CD8-positive, alpha-beta memory T cell (primary cell): Measurements from ENCODE around the gene RBP7. TPM values are rescaled to one million over a fixed set of nuclear protein-coding genes. Genes with fewer than 3 reads are reported as not detected.
A peak's percentile ranks its signal among the peaks of the same experiment; 100 is the strongest.

Experiments
- CTCF ChIA-PET: fragments of 350-600 bp; sonication (Branson Sonifier 250); formaldehyde crosslinking; loops from one replicate; lab custom pipeline; 2021; ENCODE audit warnings: antibody characterized with exemption; lab: Charles Lee
- POLR2A ChIA-PET: fragments of 350-600 bp; sonication (Branson Sonifier 250); formaldehyde crosslinking; loops from one replicate; lab custom pipeline; 2021; ENCODE audit warnings: antibody characterized with exemption; lab: Charles Lee
- DNase-seq, 5 donors: peaks; one replicate each; pipeline versions ENCODE4 v3.0.0 to v3.0.0-alpha.2; 2020 to 2022; ENCODE audit warnings: mixed read lengths in 1 of 5
- H3K27ac ChIP-seq: one replicate; pipeline ENCODE4 v1.7.0; 2013; ENCODE audit warnings: low read depth, mild to moderate bottlenecking, low read length, moderate library complexity
- H3K27me3 ChIP-seq: 2 replicates; pipeline ENCODE4 v1.7.0; 2013; ENCODE audit warnings: low read length, mild to moderate bottlenecking; ENCODE audit not compliant: insufficient read depth, poor library complexity, severe bottlenecking
- H3K36me3 ChIP-seq: 2 replicates; pipeline ENCODE4 v1.7.0; 2013; ENCODE audit warnings: mild to moderate bottlenecking, low read length, moderate library complexity; ENCODE audit not compliant: insufficient read depth
- H3K4me1 ChIP-seq: 2 replicates; pipeline ENCODE4 v1.7.0; 2013; ENCODE audit warnings: mild to moderate bottlenecking, low read length, moderate library complexity; ENCODE audit not compliant: insufficient read depth
- H3K4me3 ChIP-seq: 2 replicates; pipeline ENCODE4 v1.7.0; 2013; ENCODE audit warnings: mild to moderate bottlenecking, low read length
- H3K9me3 ChIP-seq: 2 replicates; pipeline ENCODE4 v1.7.0; 2013; ENCODE audit warnings: mild to moderate bottlenecking, low read length
- H3K27ac Mint-ChIP-seq, 8 donors: one replicate each; pipeline ENCODE4 v1.8.0; 2020 to 2021; ENCODE audit warnings: mixed read lengths in 8 of 8, mild to moderate bottlenecking in 6 of 8, inconsistent platforms in 3 of 8, moderate library complexity in 3 of 8
- H3K27me3 Mint-ChIP-seq, 2 donors: one replicate each; pipeline ENCODE4 v1.8.0; 2020 to 2021; ENCODE audit warnings: mixed read lengths in 2 of 2, mild to moderate bottlenecking in 1 of 2, moderate library complexity in 1 of 2
- H3K36me3 Mint-ChIP-seq, 3 donors: one replicate each; pipeline ENCODE4 v1.8.0; 2020 to 2021; ENCODE audit warnings: mixed read lengths in 3 of 3, inconsistent platforms in 1 of 3, mild to moderate bottlenecking in 1 of 3
- H3K4me1 Mint-ChIP-seq, 3 donors: one replicate each; pipeline ENCODE4 v1.8.0; 2020 to 2021; ENCODE audit warnings: mixed read lengths in 3 of 3, inconsistent platforms in 1 of 3, mild to moderate bottlenecking in 1 of 3
- H3K4me3 Mint-ChIP-seq, 7 donors: one replicate each; pipeline ENCODE4 v1.8.0; 2020 to 2021; ENCODE audit warnings: mixed read lengths in 7 of 7, mild to moderate bottlenecking in 6 of 7, moderate library complexity in 4 of 7, inconsistent platforms in 2 of 7
- H3K9me3 Mint-ChIP-seq, 5 donors: one replicate each; pipeline ENCODE4 v1.8.0; 2020 to 2022; ENCODE audit warnings: mixed read lengths in 5 of 5, mild to moderate bottlenecking in 3 of 5, moderate library complexity in 2 of 5, inconsistent platforms in 1 of 5
- polyA plus RNA-seq: library from polyadenylated mRNA; unstranded; fragments of 300-500 nt; fragmentation: Illumina TruSeq; gene quantifications from one replicate; pipeline ENCODE4 v1.2.3, GENCODE V29; 2021
- total RNA-seq, 2 experiments: library from RNA; stranded (reverse); gene quantifications; one replicate each; pipeline ENCODE4 v1.2.3, GENCODE V29; 2021

The RBP7 gene
- total and polyA plus RNA-seq, 3 experiments from 2014 or later: not detected

- Histone ChIP-seq H3K4me3 (peak within 1 kb of the TSS; percentile 97), H3K36me3 (no peaks in the 10 kb centered on the region), H3K27ac (peak within 1 kb of the TSS; percentile 96), H3K9me3 (no peaks in the 10 kb centered on the region), H3K4me1 (peaks cover 18% of the 10 kb centered on the region), H3K27me3 (no peaks in the 10 kb centered on the region)
- peak within 1 kb of the TSS; percentile 94 to 99 (median 95) for H3K4me3 Mint-ChIP-seq
- CTCF ChIA-PET: interaction anchor here (0.7 to 0.8 kb wide), 2 partner anchors 83 to 122 kb away, joined by 3 read pairs; partner anchors contain the start of gene CTNNBIP1
- H3K36me3 Mint-ChIP-seq: peaks cover 0 to 18% (median 0%) of the 10 kb centered on the region in 3 donors
- POLR2A ChIA-PET: interaction anchor here (0.6 kb wide), 1 partner anchor 1879 kb away, joined by 3 read pairs; no protein-coding TSS in a partner anchor
- H3K9me3 Mint-ChIP-seq: no peaks in the 10 kb centered on the region
- H3K4me1 Mint-ChIP-seq: peaks cover 23 to 31% (median 30%) of the 10 kb centered on the region in 3 donors
- H3K27me3 Mint-ChIP-seq: no peaks in the 10 kb centered on the region
- H3K27ac Mint-ChIP-seq: peak within 1 kb of the TSS; percentile 87 to 99 (median 95)
- DNase-seq: peak; percentile 98 to 100 (median 99)
Observed at GRCh38 chr1:10032590-10033358, 35.7 kb downstream of the RBP7 start, which contains the start of gene UBE4B. TSS of gene UBE4B (plus strand) at chr1:10032958. CDS start at chr1:10033671, 713 bp downstream.

- peak overlapping the region; percentile 87 to 99 (median 95) for H3K27ac Mint-ChIP-seq
- H3K4me3 ChIP-seq: peak overlapping the region; percentile 97
- no peaks in the 10 kb centered on the region for H3K9me3 ChIP-seq
- H3K36me3 Mint-ChIP-seq: peaks cover 0 to 22% (median 0%) of the 10 kb centered on the region in 3 donors
- peaks cover 18% of the 10 kb centered on the region for H3K4me1 ChIP-seq
- H3K27ac ChIP-seq: peak overlapping the region; percentile 96
- no peak for DNase-seq
- ChIA-PET CTCF (interaction anchor here (0.7 to 0.8 kb wide), 2 partner anchors 84 to 123 kb away, joined by 3 read pairs; partner anchors contain the start of gene CTNNBIP1), POLR2A (interaction anchor here (0.6 kb wide), 1 partner anchor 1878 kb away, joined by 3 read pairs; no protein-coding TSS in a partner anchor)
- H3K27me3 Mint-ChIP-seq: no peaks in the 10 kb centered on the region
- peak overlapping the region; percentile 94 to 99 (median 95) for H3K4me3 Mint-ChIP-seq
- no peaks in the 10 kb centered on the region for H3K9me3 Mint-ChIP-seq
- no peaks in the 10 kb centered on the region for H3K27me3 ChIP-seq
- H3K4me1 Mint-ChIP-seq: peaks cover 23 to 33% (median 30%) of the 10 kb centered on the region in 3 donors
- no peaks in the 10 kb centered on the region for H3K36me3 ChIP-seq
Observed at GRCh38 chr1:10033359-10033845, 36.4 kb downstream of the RBP7 start.

GRCh38 chr1:10042746-10043145, 45.7 kb downstream of the RBP7 start:
- Histone ChIP-seq H3K27me3 (no peaks in the 10 kb centered on the region), H3K36me3 (no peaks in the 10 kb centered on the region), H3K4me3 (no peak overlapping the region), H3K9me3 (no peaks in the 10 kb centered on the region), H3K27ac (no peak overlapping the region), H3K4me1 (peaks cover 5% of the 10 kb centered on the region)
- Mint-ChIP-seq H3K36me3 (peaks cover 0 to 57% (median 6%) of the 10 kb centered on the region in 3 donors), H3K4me3 (no peak overlapping the region), H3K27ac (peak overlapping the region in 1 of 8 donors; percentile 30), H3K9me3 (no peaks in the 10 kb centered on the region), H3K4me1 (peaks cover 40 to 60% (median 44%) of the 10 kb centered on the region in 3 donors), H3K27me3 (no peaks in the 10 kb centered on the region)
- no peak for DNase-seq
- POLR2A ChIA-PET: no interaction called here
- CTCF ChIA-PET: no interaction called here

GRCh38 chr1:10045480-10046355, 48.7 kb downstream of the RBP7 start:
- H3K27ac Mint-ChIP-seq: peak overlapping the region in 2 of 8 donors; percentile 55 to 73
- Histone ChIP-seq H3K4me3 (no peak overlapping the region), H3K9me3 (no peaks in the 10 kb centered on the region), H3K36me3 (no peaks in the 10 kb centered on the region), H3K4me1 (peaks cover 5% of the 10 kb centered on the region), H3K27me3 (no peaks in the 10 kb centered on the region), H3K27ac (no peak overlapping the region)
- CTCF ChIA-PET: interaction anchor here (0.6 to 1.8 kb wide), 2 partner anchors 10 to 217 kb away, joined by 3 to 5 read pairs; no protein-coding TSS in a partner anchor
- peaks cover 41 to 69% (median 49%) of the 10 kb centered on the region in 3 donors for H3K4me1 Mint-ChIP-seq
- no peaks in the 10 kb centered on the region for H3K27me3 Mint-ChIP-seq
- DNase-seq: no peak
- peaks cover 0 to 60% (median 14%) of the 10 kb centered on the region in 3 donors for H3K36me3 Mint-ChIP-seq
- H3K4me3 Mint-ChIP-seq: peak overlapping the region in 2 of 7 donors; percentile 40 to 50
- POLR2A ChIA-PET: no interaction called here
- H3K9me3 Mint-ChIP-seq: no peaks in the 10 kb centered on the region

GRCh38 chr1:10046356-10047085, 49.5 kb downstream of the RBP7 start:
- H3K27me3 ChIP-seq: no peaks in the 10 kb centered on the region
- peak overlapping the region in 1 of 7 donors; percentile 40 for H3K4me3 Mint-ChIP-seq
- H3K27me3 Mint-ChIP-seq: no peaks in the 10 kb centered on the region
- ChIA-PET POLR2A (no interaction called here), CTCF (interaction anchor here (1.8 kb wide), 1 partner anchor 9 kb away, joined by 5 read pairs; no protein-coding TSS in a partner anchor)
- peaks cover 0 to 63% (median 18%) of the 10 kb centered on the region in 3 donors for H3K36me3 Mint-ChIP-seq
- no peaks in the 10 kb centered on the region for H3K36me3 ChIP-seq
- H3K27ac Mint-ChIP-seq: peak overlapping the region in 1 of 8 donors; percentile 1
- no peak for DNase-seq
- H3K27ac ChIP-seq: no peak overlapping the region
- H3K4me1 Mint-ChIP-seq: peaks cover 40 to 70% (median 57%) of the 10 kb centered on the region in 3 donors
- H3K4me3 ChIP-seq: no peak overlapping the region
- no peaks in the 10 kb centered on the region for H3K9me3 ChIP-seq
- peaks cover 5% of the 10 kb centered on the region for H3K4me1 ChIP-seq
- H3K9me3 Mint-ChIP-seq: no peaks in the 10 kb centered on the region

GRCh38 chr1:10048601-10049000, 51.6 kb downstream of the RBP7 start:
- Mint-ChIP-seq H3K4me1 (peaks cover 41 to 72% (median 64%) of the 10 kb centered on the region in 3 donors), H3K36me3 (peaks cover 0 to 67% (median 16%) of the 10 kb centered on the region in 3 donors), H3K27ac (peak overlapping the region in 2 of 8 donors; percentile 48 to 59), H3K4me3 (no peak overlapping the region), H3K27me3 (no peaks in the 10 kb centered on the region), H3K9me3 (no peaks in the 10 kb centered on the region)
- Histone ChIP-seq H3K27ac (no peak overlapping the region), H3K27me3 (no peaks in the 10 kb centered on the region), H3K4me3 (no peak overlapping the region), H3K9me3 (no peaks in the 10 kb centered on the region), H3K36me3 (no peaks in the 10 kb centered on the region), H3K4me1 (peaks cover 5% of the 10 kb centered on the region)
- ChIA-PET CTCF (no interaction called here), POLR2A (no interaction called here)
- no peak for DNase-seq

GRCh38 chr1:10050611-10051010, 53.6 kb downstream of the RBP7 start:
- peaks cover 37 to 69% (median 64%) of the 10 kb centered on the region in 3 donors for H3K4me1 Mint-ChIP-seq

More at GRCh38 chr1:10050611-10051010, 53.6 kb downstream of the RBP7 start:
- Histone ChIP-seq H3K27ac (no peak overlapping the region), H3K36me3 (no peaks in the 10 kb centered on the region), H3K27me3 (no peaks in the 10 kb centered on the region), H3K4me3 (no peak overlapping the region), H3K4me1 (peaks cover 5% of the 10 kb centered on the region), H3K9me3 (no peaks in the 10 kb centered on the region)
- H3K27me3 Mint-ChIP-seq: no peaks in the 10 kb centered on the region
- H3K27ac Mint-ChIP-seq: no peak overlapping the region
- peaks cover 0 to 67% (median 18%) of the 10 kb centered on the region in 3 donors for H3K36me3 Mint-ChIP-seq
- no peak for DNase-seq
- H3K4me3 Mint-ChIP-seq: no peak overlapping the region
- ChIA-PET POLR2A (interaction anchor here (0.6 kb wide), 1 partner anchor 1039 kb away, joined by 6 read pairs; no protein-coding TSS in a partner anchor), CTCF (no interaction called here)
- no peaks in the 10 kb centered on the region for H3K9me3 Mint-ChIP-seq
